ENCODE measurements around the gene CHMP6.

CHMP6 gene

GRCh38 chr17:81036197-81036941 is 44.7 kb downstream of the CHMP6 start:
- no peak overlapping the region for H3K27ac ChIP-seq (replicated peaks; ENCODE audit: low read length)
- WGBS, 2 donors (ENCODE audit: extremely low coverage in 2 of 2, insufficient read length in 2 of 2, insufficient replicate concordance in 1 of 2), result no CpG with 5 or more reads among the region's 24 CpGs

GRCh38 chr17:81037026-81037797 is 45.6 kb downstream of the CHMP6 start:
- no peak overlapping the region for H2AFZ ChIP-seq (ENCODE audit: low read length)
- no peak overlapping the region for H3K18ac ChIP-seq (ENCODE audit: low read length)
- H2AK5ac ChIP-seq (ENCODE audit: low read depth, low read length), result no peak overlapping the region
- no CpG with 5 or more reads among the region's 28 CpGs for WGBS, 2 donors (ENCODE audit: extremely low coverage in 2 of 2, insufficient read length in 2 of 2, insufficient replicate concordance in 1 of 2)
- no peak overlapping the region for H3K9ac ChIP-seq (ENCODE audit: low read depth, low read length, poor library complexity)
- no peak overlapping the region for H3K4me3 ChIP-seq (ENCODE audit: low read length in 2 of 2)
- H3K36me3 ChIP-seq (replicated peaks in 1 of 2; ENCODE audit: control insufficient read depth in 2 of 2, insufficient read depth in 2 of 2, low read length in 2 of 2), result peaks cover 13 to 34% of the 10 kb centered on the region in 2 donors
- H3K9me3 ChIP-seq (replicated peaks in 1 of 2; ENCODE audit: control insufficient read depth in 2 of 2, insufficient read depth in 1 of 2, low read depth in 1 of 2, low read length in 2 of 2), result peaks cover 0 to 2% of the 10 kb centered on the region in 2 donors
- no peak overlapping the region for H3K4ac ChIP-seq (ENCODE audit: low read length)
- peaks cover 27 to 38% of the 10 kb centered on the region in 2 donors for H3K4me1 ChIP-seq (ENCODE audit: control insufficient read depth in 2 of 2, insufficient read depth in 1 of 2, low read depth in 1 of 2, low read length in 2 of 2)
- H3K27ac ChIP-seq (replicated peaks; ENCODE audit: low read length), result no peak overlapping the region
- DNase-seq (ENCODE audit: low spot score), result no peak
- H3K27me3 ChIP-seq (ENCODE audit: control insufficient read depth in 3 of 3, insufficient read depth in 3 of 3, low read depth in 1 of 3, low read length in 3 of 3), result peaks cover 0 to 3% (median 0%) of the 10 kb centered on the region in 3 experiments
- no peak overlapping the region for H4K91ac ChIP-seq (ENCODE audit: low read depth, low read length, poor library complexity)
- H2BK120ac ChIP-seq (ENCODE audit: low read depth, low read length), result no peak overlapping the region
- no peak overlapping the region for H2BK12ac ChIP-seq (ENCODE audit: low read length)
- no peak overlapping the region for H3K14ac ChIP-seq (ENCODE audit: low read length)
- no peak overlapping the region for H3K4me2 ChIP-seq (ENCODE audit: insufficient read depth, low read length, poor library complexity, severe bottlenecking)
- H2BK5ac ChIP-seq (ENCODE audit: low read length), result no peak overlapping the region
- H3K79me1 ChIP-seq (ENCODE audit: low read depth, low read length), result peaks cover 32% of the 10 kb centered on the region
- H4K8ac ChIP-seq (ENCODE audit: low read depth, low read length), result no peak overlapping the region
- no peak overlapping the region for H2BK15ac ChIP-seq (ENCODE audit: low read length)
- H3K23ac ChIP-seq (ENCODE audit: low read depth, low read length, poor library complexity), result peak overlapping the region; percentile 18

More at GRCh38 chr17:81036197-81036941, 44.7 kb downstream of the CHMP6 start:
- Histone ChIP-seq H2BK120ac (ENCODE audit: low read depth, low read length) (no peak overlapping the region), H3K14ac (ENCODE audit: low read length) (peak overlapping the region; percentile 67), H2AK5ac (ENCODE audit: low read depth, low read length) (peak overlapping the region; percentile 40), H3K4me3 (ENCODE audit: low read length in 2 of 2) (peak overlapping the region; percentile 87 to 98), H4K8ac (ENCODE audit: low read depth, low read length) (no peak overlapping the region), H3K9ac (ENCODE audit: low read depth, low read length, poor library complexity) (no peak overlapping the region), H2AFZ (ENCODE audit: low read length) (no peak overlapping the region), H3K23ac (ENCODE audit: low read depth, low read length, poor library complexity) (peak overlapping the region; percentile 4), H3K9me3 (replicated peaks in 1 of 2; ENCODE audit: control insufficient read depth in 2 of 2, insufficient read depth in 1 of 2, low read depth in 1 of 2, low read length in 2 of 2) (peaks cover 0 to 2% of the 10 kb centered on the region in 2 donors), H2BK5ac (ENCODE audit: low read length) (no peak overlapping the region), H2BK12ac (ENCODE audit: low read length) (no peak overlapping the region), H3K27me3 (ENCODE audit: control insufficient read depth in 3 of 3, insufficient read depth in 3 of 3, low read depth in 1 of 3, low read length in 3 of 3) (peaks cover 0 to 3% (median 0%) of the 10 kb centered on the region in 3 experiments), H3K4me1 (ENCODE audit: control insufficient read depth in 2 of 2, insufficient read depth in 1 of 2, low read depth in 1 of 2, low read length in 2 of 2) (peaks cover 27 to 38% of the 10 kb centered on the region in 2 donors), H3K4me2 (ENCODE audit: insufficient read depth, low read length, poor library complexity, severe bottlenecking) (peak overlapping the region; percentile 78), H3K4ac (ENCODE audit: low read length) (no peak overlapping the region), H3K18ac (ENCODE audit: low read length) (peak overlapping the region; percentile 36), H4K91ac (ENCODE audit: low read depth, low read length, poor library complexity) (no peak overlapping the region), H3K79me1 (ENCODE audit: low read depth, low read length) (peaks cover 34% of the 10 kb centered on the region), H2BK15ac (ENCODE audit: low read length) (no peak overlapping the region), H3K36me3 (replicated peaks in 1 of 2; ENCODE audit: control insufficient read depth in 2 of 2, insufficient read depth in 2 of 2, low read length in 2 of 2) (peaks cover 15 to 38% of the 10 kb centered on the region in 2 donors)
- DNase-seq (ENCODE audit: low spot score), result no peak

DNA sequence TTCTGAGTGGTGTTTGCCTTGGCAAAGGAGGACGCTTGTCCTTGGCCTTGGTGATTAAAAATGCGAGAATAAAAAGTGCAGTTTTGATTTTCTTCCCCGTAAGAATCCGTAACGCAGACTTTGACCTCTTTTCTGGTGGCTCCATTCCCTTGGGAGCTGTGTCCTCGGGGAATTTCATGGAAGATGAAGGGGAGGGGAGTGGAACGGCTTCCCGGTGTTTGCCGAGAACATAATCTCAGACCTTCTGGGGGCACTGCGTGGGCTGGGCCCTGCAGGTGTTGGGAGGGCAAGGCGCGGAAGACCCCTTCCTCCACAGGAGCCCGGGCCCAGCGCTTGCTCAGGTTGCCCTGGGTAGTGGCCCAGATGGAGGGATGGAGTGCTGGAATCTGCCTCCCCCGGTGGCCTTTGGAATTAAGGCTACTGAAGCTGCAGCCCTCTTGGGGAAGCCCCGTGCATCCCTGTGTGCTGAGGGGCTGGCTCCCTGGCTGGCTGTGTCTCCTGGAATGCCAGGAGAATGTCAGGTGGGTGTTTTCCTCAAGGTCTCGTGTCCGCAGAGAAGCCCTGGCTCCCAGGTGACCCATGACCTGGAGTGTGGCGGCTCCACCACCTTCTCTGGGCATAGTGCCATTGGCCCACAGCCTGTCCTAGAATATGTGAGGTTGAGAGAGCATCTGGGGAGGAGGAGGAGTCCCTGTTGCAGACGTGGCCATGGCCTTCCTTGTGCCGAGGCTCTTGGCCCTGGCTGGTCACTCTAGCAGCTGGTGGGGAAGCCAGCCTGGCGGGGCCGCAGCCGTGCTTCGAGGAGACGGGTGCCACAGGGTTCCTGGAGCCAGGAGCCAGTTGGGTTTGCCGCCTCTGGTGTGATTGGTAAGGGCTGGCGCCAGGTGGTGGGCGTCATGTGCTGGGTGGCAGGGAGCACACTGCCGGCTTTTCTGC is 46.4 kb downstream of the CHMP6 start:
- peaks cover 5 to 25% of the 10 kb centered on the region in 2 donors for H3K36me3 ChIP-seq (replicated peaks in 1 of 2; ENCODE audit: control insufficient read depth in 2 of 2, insufficient read depth in 2 of 2, low read length in 2 of 2)
- DNase-seq (ENCODE audit: low spot score), result no peak
- H2BK5ac ChIP-seq (ENCODE audit: low read length), result no peak overlapping the region
- H3K9ac ChIP-seq (ENCODE audit: low read depth, low read length, poor library complexity), result no peak overlapping the region
- H3K18ac ChIP-seq (ENCODE audit: low read length), result no peak overlapping the region
- peaks cover 35% of the 10 kb centered on the region for H3K79me1 ChIP-seq (ENCODE audit: low read depth, low read length)
- H2BK12ac ChIP-seq (ENCODE audit: low read length), result no peak overlapping the region
- H3K14ac ChIP-seq (ENCODE audit: low read length), result peak overlapping the region; percentile 33
- WGBS, 2 donors (ENCODE audit: extremely low coverage in 2 of 2, insufficient read length in 2 of 2, insufficient replicate concordance in 1 of 2), result no CpG with 5 or more reads among the region's 30 CpGs
- no peak overlapping the region for H4K8ac ChIP-seq (ENCODE audit: low read depth, low read length)
- no peak overlapping the region for H3K4ac ChIP-seq (ENCODE audit: low read length)
- no peak overlapping the region for H2BK15ac ChIP-seq (ENCODE audit: low read length)
- H2AFZ ChIP-seq (ENCODE audit: low read length), result no peak overlapping the region
- no peak overlapping the region for H4K91ac ChIP-seq (ENCODE audit: low read depth, low read length, poor library complexity)
- H2AK5ac ChIP-seq (ENCODE audit: low read depth, low read length), result no peak overlapping the region
- H3K4me1 ChIP-seq (ENCODE audit: control insufficient read depth in 2 of 2, insufficient read depth in 1 of 2, low read depth in 1 of 2, low read length in 2 of 2), result peaks cover 29 to 38% of the 10 kb centered on the region in 2 donors
- no peak overlapping the region for H2BK120ac ChIP-seq (ENCODE audit: low read depth, low read length)
- H3K4me2 ChIP-seq (ENCODE audit: insufficient read depth, low read length, poor library complexity, severe bottlenecking), result no peak overlapping the region
- no peak overlapping the region for H3K4me3 ChIP-seq (ENCODE audit: low read length in 2 of 2)
- peaks cover 0 to 3% (median 0%) of the 10 kb centered on the region in 3 experiments for H3K27me3 ChIP-seq (ENCODE audit: control insufficient read depth in 3 of 3, insufficient read depth in 3 of 3, low read depth in 1 of 3, low read length in 3 of 3)
- peak overlapping the region; percentile 89 for H3K23ac ChIP-seq (ENCODE audit: low read depth, low read length, poor library complexity)
- peaks cover 0 to 2% of the 10 kb centered on the region in 2 donors for H3K9me3 ChIP-seq (replicated peaks in 1 of 2; ENCODE audit: control insufficient read depth in 2 of 2, insufficient read depth in 1 of 2, low read depth in 1 of 2, low read length in 2 of 2)
- no peak overlapping the region for H3K27ac ChIP-seq (replicated peaks; ENCODE audit: low read length)
